Caco-2 (cell line): ENCODE measurements around the gene LIPC. TPM values are rescaled to one million over a fixed set of nuclear protein-coding genes. Genes with fewer than 3 reads are reported as not detected.

Experiments
- BruUV-seq: library from RNA; stranded (reverse); fragments of 400-500 nt; replicated peaks from 2 replicates; lab custom pipeline; 2021; lab: Mats Ljungman, UMichigan
- CTCF ChIA-PET: fragments of 300-600 bp; sonication (Branson Sonifier 250); formaldehyde crosslinking; loops from one replicate; lab custom pipeline; 2022; ENCODE audit warnings: antibody characterized with exemption; lab: Charles Lee
- POLR2A ChIA-PET: fragments of 300-600 bp; sonication (Branson Sonifier 250); formaldehyde crosslinking; loops from one replicate; lab custom pipeline; 2022; ENCODE audit warnings: antibody characterized with exemption; lab: Charles Lee
- DNase-seq, 2 experiments: peaks; one replicate each; pipeline versions ENCODE4 v3.0.0 to v3.0.0-alpha.2; 2020 to 2022
- H3K27me3 ChIP-seq: replicated peaks from 2 replicates; pipeline ENCODE4 v1.6.0; 2011; ENCODE audit warnings: low read length; ENCODE audit not compliant: control insufficient read depth, insufficient read depth
- H3K36me3 ChIP-seq: 2 replicates; pipeline ENCODE4 v1.5.1; 2011; ENCODE audit warnings: low read length; ENCODE audit not compliant: control insufficient read depth, insufficient read depth
- H3K4me1 ChIP-seq: fragments of 250-450 bp; sonication (Bioruptor Pico); 2 replicates; pipeline ENCODE4 v1.5.1; 2020; ENCODE audit warnings: mild to moderate bottlenecking
- H3K4me3 ChIP-seq: 2 replicates; pipeline ENCODE4 v1.5.1; 2011; ENCODE audit warnings: low read depth, mild to moderate bottlenecking, control low read depth, low read length
- H3K9me3 ChIP-seq: fragments of 250-450 bp; sonication (Bioruptor Pico); 2 replicates; pipeline ENCODE4 v1.5.1; 2020; ENCODE audit warnings: mild to moderate bottlenecking, moderate library complexity
- H3K27ac Mint-ChIP-seq: one replicate; pipeline ENCODE4 v1.8.0; 2022; ENCODE audit warnings: mixed read lengths; ENCODE audit not compliant: unreplicated experiment
- H3K27me3 Mint-ChIP-seq: one replicate; pipeline ENCODE4 v1.8.0; 2022; ENCODE audit warnings: mixed read lengths; ENCODE audit not compliant: insufficient read depth, unreplicated experiment
- H3K36me3 Mint-ChIP-seq: one replicate; pipeline ENCODE4 v1.8.0; 2022; ENCODE audit warnings: mild to moderate bottlenecking, mixed read lengths; ENCODE audit not compliant: insufficient read depth, unreplicated experiment
- H3K4me1 Mint-ChIP-seq: one replicate; pipeline ENCODE4 v1.8.0; 2022; ENCODE audit warnings: low read depth, mixed read lengths; ENCODE audit not compliant: unreplicated experiment
- H3K4me3 Mint-ChIP-seq: one replicate; pipeline ENCODE4 v1.8.0; 2022; ENCODE audit warnings: mild to moderate bottlenecking, moderate library complexity, mixed read lengths; ENCODE audit not compliant: unreplicated experiment
- H3K9me3 Mint-ChIP-seq: one replicate; pipeline ENCODE4 v1.8.0; 2022; ENCODE audit warnings: mixed read lengths; ENCODE audit not compliant: unreplicated experiment
- intact Hi-C: fragments of 100-400 bp; cut with micrococcal nuclease; formaldehyde crosslinking; loops from one replicate; pipeline ENCODE4 v1.10.0; 2022; ENCODE audit not compliant: unreplicated experiment
- total RNA-seq: library from RNA; stranded (reverse); gene quantifications from 2 replicates; pipeline ENCODE4 v1.2.3, GENCODE V29; 2022
- TF ChIP-seq, protein P1 (sequence below), 2 experiments: fragments of 200-600 bp in 1 of 2; IDR thresholded peaks; 1 replicate in 1 of 2; 2 replicates in 1 of 2; pipeline versions ENCODE4 v1.5.1 to v1.8.0; 2011 to 2022; ENCODE audit warnings: antibody characterized with exemption in 1 of 2, control low read depth in 1 of 2, inconsistent platforms in 1 of 2, low read depth in 1 of 2, low read length in 1 of 2, mild to moderate bottlenecking in 1 of 2, moderate library complexity in 1 of 2; ENCODE audit not compliant: insufficient read depth in 1 of 2, severe bottlenecking in 1 of 2, unreplicated experiment in 1 of 2

LIPC gene
- total RNA-seq, 1 experiment from 2014 or later = 17.6 TPM

DNA sequence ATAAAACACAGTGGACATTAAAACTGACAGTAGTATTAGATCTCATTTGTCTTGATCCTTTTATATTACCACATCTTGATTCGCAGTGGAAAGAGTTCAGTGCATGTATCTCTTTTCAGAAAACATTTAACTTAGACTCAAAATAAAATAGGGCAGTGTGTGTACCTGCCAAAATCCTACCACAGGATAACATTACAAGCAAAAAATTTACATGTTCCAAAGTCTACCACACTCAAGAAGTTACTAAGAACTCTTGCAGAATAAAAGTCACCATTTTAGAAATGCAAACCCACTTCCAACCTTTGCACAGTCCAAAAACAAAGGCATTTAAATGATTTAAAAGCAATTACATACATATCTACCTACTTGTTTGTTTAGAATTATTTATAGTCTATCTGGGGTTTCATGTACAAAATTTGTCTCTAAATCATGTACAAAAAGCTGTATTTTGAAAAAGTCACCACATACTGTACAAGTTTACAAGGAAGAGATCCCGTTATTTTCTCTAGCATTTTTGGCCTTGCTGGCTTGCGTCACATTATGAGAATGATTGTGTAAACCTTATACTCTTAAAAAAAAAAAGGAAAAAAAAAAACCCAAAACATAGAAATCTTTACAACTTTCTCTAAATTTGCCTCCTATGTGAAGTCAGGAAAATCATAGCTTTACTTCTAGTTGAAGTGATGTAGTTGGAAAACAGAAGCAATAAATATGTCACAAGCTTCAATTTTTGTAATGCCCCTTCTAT, 163.9 kb downstream of the LIPC start:
- Mint-ChIP-seq H3K27me3 (no peaks in the 10 kb centered on the region), H3K4me3 (no peak overlapping the region), H3K9me3 (no peaks in the 10 kb centered on the region), H3K36me3 (peaks cover 13% of the 10 kb centered on the region), H3K4me1 (peaks cover 13% of the 10 kb centered on the region), H3K27ac (no peak overlapping the region)
- Histone ChIP-seq H3K4me3 (no peak overlapping the region), H3K27me3 (no peaks in the 10 kb centered on the region), H3K4me1 (peaks cover 23% of the 10 kb centered on the region), H3K36me3 (no peaks in the 10 kb centered on the region; the same call in 1 of the 2 replicates), H3K9me3 (no peaks in the 10 kb centered on the region)
- TF ChIP-seq, protein P1, sequence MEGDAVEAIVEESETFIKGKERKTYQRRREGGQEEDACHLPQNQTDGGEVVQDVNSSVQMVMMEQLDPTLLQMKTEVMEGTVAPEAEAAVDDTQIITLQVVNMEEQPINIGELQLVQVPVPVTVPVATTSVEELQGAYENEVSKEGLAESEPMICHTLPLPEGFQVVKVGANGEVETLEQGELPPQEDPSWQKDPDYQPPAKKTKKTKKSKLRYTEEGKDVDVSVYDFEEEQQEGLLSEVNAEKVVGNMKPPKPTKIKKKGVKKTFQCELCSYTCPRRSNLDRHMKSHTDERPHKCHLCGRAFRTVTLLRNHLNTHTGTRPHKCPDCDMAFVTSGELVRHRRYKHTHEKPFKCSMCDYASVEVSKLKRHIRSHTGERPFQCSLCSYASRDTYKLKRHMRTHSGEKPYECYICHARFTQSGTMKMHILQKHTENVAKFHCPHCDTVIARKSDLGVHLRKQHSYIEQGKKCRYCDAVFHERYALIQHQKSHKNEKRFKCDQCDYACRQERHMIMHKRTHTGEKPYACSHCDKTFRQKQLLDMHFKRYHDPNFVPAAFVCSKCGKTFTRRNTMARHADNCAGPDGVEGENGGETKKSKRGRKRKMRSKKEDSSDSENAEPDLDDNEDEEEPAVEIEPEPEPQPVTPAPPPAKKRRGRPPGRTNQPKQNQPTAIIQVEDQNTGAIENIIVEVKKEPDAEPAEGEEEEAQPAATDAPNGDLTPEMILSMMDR (IDR thresholded peaks at IDR 0.05; ENCODE audit: insufficient read depth in 1 of 2, low read depth in 1 of 2, low read length in 1 of 2, severe bottlenecking in 1 of 2, unreplicated experiment in 1 of 2) = no peak
- intact Hi-C loops = no loop called here
- DNase-seq = no peak
- BruUV-seq = no TSS peak
- ChIA-PET CTCF (interaction anchor here (0.6 kb wide), 1 partner anchor 132 kb away, joined by 3 read pairs; no protein-coding TSS in a partner anchor), POLR2A (no interaction called here)

DNA sequence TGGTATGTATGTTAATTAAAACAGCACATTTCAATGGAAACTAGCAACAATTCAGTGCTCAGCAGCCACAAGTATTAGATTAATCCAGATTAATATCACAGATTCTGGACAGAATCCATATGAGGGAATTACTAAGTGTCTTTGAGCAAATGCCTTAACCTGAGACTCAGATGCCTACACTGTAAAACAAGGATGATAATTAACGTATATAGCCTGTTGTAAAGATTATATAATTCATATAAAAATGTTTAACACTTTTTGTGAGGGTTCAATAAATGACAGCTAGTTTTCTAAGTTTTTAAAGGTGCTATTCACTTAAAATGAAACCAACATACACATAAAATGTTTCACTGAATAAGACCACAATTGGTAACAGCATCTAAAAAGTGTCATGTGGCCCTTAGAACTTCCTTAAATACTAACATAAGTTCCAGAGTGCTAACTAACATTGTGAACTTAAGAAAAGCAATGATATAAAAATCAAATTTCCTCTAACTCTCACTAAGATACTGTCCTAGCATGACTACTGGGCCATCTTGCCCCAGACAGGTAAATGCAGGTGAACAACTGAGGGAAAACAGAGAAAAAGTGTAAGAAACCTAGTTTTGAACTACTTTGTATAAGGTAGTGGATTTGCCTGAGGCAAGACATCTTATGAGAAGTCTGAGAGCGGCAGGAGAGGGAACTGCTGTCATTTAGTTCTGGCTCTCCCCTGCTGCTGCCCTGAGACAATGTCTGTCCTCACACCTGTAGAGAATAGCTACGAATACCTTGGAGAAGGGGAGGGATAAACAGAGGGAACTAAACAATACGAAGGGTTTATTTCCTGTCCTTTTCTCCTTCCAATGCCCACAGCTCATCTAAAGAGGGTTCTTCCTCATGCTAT, 166.4 kb downstream of the LIPC start:
- intact Hi-C loops = no loop called here
- TF ChIP-seq, protein P1 (IDR thresholded peaks at IDR 0.05; ENCODE audit: insufficient read depth in 1 of 2, low read depth in 1 of 2, low read length in 1 of 2, severe bottlenecking in 1 of 2, unreplicated experiment in 1 of 2) = no peak
- no TSS peak for BruUV-seq
- H3K27me3 Mint-ChIP-seq = no peaks in the 10 kb centered on the region
- POLR2A ChIA-PET = no interaction called here
- H3K9me3 Mint-ChIP-seq = no peaks in the 10 kb centered on the region
- H3K4me1 Mint-ChIP-seq = peaks cover 1% of the 10 kb centered on the region
- Histone ChIP-seq H3K4me1 (peaks cover 6% of the 10 kb centered on the region; the same call in 1 of the 2 replicates), H3K36me3 (no peaks in the 10 kb centered on the region; the same call in 1 of the 2 replicates), H3K27me3 (no peaks in the 10 kb centered on the region), H3K4me3 (no peak overlapping the region), H3K9me3 (no peaks in the 10 kb centered on the region)
- no peak for DNase-seq
- no peak overlapping the region for H3K27ac Mint-ChIP-seq
- H3K36me3 Mint-ChIP-seq = peaks cover 11% of the 10 kb centered on the region
- CTCF ChIA-PET = no interaction called here
- H3K4me3 Mint-ChIP-seq = no peak overlapping the region

- no peak for DNase-seq
- TF ChIP-seq, protein P1 (IDR thresholded peaks at IDR 0.05; ENCODE audit: insufficient read depth in 1 of 2, low read depth in 1 of 2, low read length in 1 of 2, severe bottlenecking in 1 of 2, unreplicated experiment in 1 of 2) = no peak
- no peaks in the 10 kb centered on the region; the same call in 1 of the 2 replicates for H3K36me3 ChIP-seq
- no TSS peak for BruUV-seq
- no peak overlapping the region for H3K4me3 ChIP-seq
- POLR2A ChIA-PET = no interaction called here
- Mint-ChIP-seq H3K27me3 (no peaks in the 10 kb centered on the region), H3K27ac (no peak overlapping the region), H3K9me3 (no peaks in the 10 kb centered on the region), H3K4me1 (peaks cover 7% of the 10 kb centered on the region), H3K36me3 (peaks cover 6% of the 10 kb centered on the region), H3K4me3 (no peak overlapping the region)
- CTCF ChIA-PET = no interaction called here
- H3K4me1 ChIP-seq = peaks cover 6% of the 10 kb centered on the region
- intact Hi-C loops = no loop called here
- H3K27me3 ChIP-seq = no peaks in the 10 kb centered on the region
- no peaks in the 10 kb centered on the region for H3K9me3 ChIP-seq
Measured at GRCh38 chr15:58598829-58599210, 167.0 kb downstream of the LIPC start.
